ENCODE data around the gene ERI3. TPM values are rescaled to one million over a fixed set of nuclear protein-coding genes. Genes with fewer than 3 reads are reported as not detected.

Gene ERI3
- 10 to 100 TPM; 46.6 to 93.3 (median 53.1) TPM for polyA plus RNA-seq

- H3K27ac Mint-ChIP-seq, result peak within 1 kb of the TSS; percentile 82 to 92 (median 87)
These were observed at the start of gene ERI3 for GRCh38 chr1:44354840-44355581. Gene ERI3, minus strand, starts transcription at chr1:44355257. Its CDS starts 231 bp downstream, at chr1:44355026.

GRCh38 chr1:44401256-44402228, 46.5 kb upstream of the ERI3 start:
- H3K27me3 Mint-ChIP-seq (ENCODE audit: low read depth in 3 of 3), result peaks cover 7 to 25% (median 17%) of the 10 kb centered on the region in 3 donors
- peaks cover 0 to 2% (median 0%) of the 10 kb centered on the region in 6 donors for H3K9me3 Mint-ChIP-seq
- no peak overlapping the region for H3K27ac Mint-ChIP-seq
- no peak overlapping the region for H3K4me3 Mint-ChIP-seq
- no peaks in the 10 kb centered on the region for H3K36me3 Mint-ChIP-seq
- peaks cover 16 to 19% of the 10 kb centered on the region in 2 donors for H3K4me1 Mint-ChIP-seq
- DNase-seq, result no peak

More at GRCh38 chr1:44354840-44355581, at the start of gene ERI3:
- Mint-ChIP-seq H3K4me1 (peaks cover 23 to 46% of the 10 kb centered on the region in 2 donors), H3K9me3 (no peaks in the 10 kb centered on the region), H3K36me3 (no peaks in the 10 kb centered on the region), H3K27me3 (ENCODE audit: low read depth in 3 of 3) (peaks cover 3 to 5% (median 4%) of the 10 kb centered on the region in 3 donors), H3K4me3 (peak within 1 kb of the TSS; percentile 92 to 97 (median 94))
- DNase-seq, result peak; percentile 94 to 95 (median 94)

GRCh38 chr1:44390277-44390676, 35.2 kb upstream of the ERI3 start:
- Mint-ChIP-seq H3K4me1 (no peaks in the 10 kb centered on the region), H3K9me3 (no peaks in the 10 kb centered on the region), H3K36me3 (peaks cover 0 to 3% (median 0%) of the 10 kb centered on the region in 3 donors), H3K27ac (no peak overlapping the region), H3K4me3 (no peak overlapping the region), H3K27me3 (ENCODE audit: low read depth in 3 of 3) (peaks cover 3 to 9% (median 3%) of the 10 kb centered on the region in 3 donors)
- DNase-seq, result no peak

GRCh38 chr1:44389437-44389836, 34.4 kb upstream of the ERI3 start:
- Mint-ChIP-seq H3K4me3 (no peak overlapping the region), H3K36me3 (no peaks in the 10 kb centered on the region), H3K4me1 (no peaks in the 10 kb centered on the region), H3K9me3 (no peaks in the 10 kb centered on the region), H3K27ac (no peak overlapping the region), H3K27me3 (ENCODE audit: low read depth in 3 of 3) (peaks cover 3 to 6% (median 3%) of the 10 kb centered on the region in 3 donors)
- DNase-seq, result no peak

- Mint-ChIP-seq H3K27me3 (ENCODE audit: low read depth in 3 of 3) (peaks cover 3 to 8% (median 3%) of the 10 kb centered on the region in 3 donors), H3K27ac (no peak overlapping the region), H3K4me3 (no peak overlapping the region), H3K4me1 (no peaks in the 10 kb centered on the region), H3K9me3 (no peaks in the 10 kb centered on the region), H3K36me3 (no peaks in the 10 kb centered on the region)
- no peak for DNase-seq
These were observed 33.5 kb upstream of the ERI3 start for GRCh38 chr1:44388551-44388950.

- H3K4me3 Mint-ChIP-seq, result no peak overlapping the region
- no peaks in the 10 kb centered on the region for H3K36me3 Mint-ChIP-seq
- H3K9me3 Mint-ChIP-seq, result no peaks in the 10 kb centered on the region
- peaks cover 0 to 2% (median 0%) of the 10 kb centered on the region in 3 donors for H3K27me3 Mint-ChIP-seq (ENCODE audit: low read depth in 3 of 3)
- H3K4me1 Mint-ChIP-seq, result no peaks in the 10 kb centered on the region
- no peak overlapping the region for H3K27ac Mint-ChIP-seq
- no peak for DNase-seq
These were observed 25.7 kb upstream of the ERI3 start for GRCh38 chr1:44380666-44381177.

- peak; percentile 43 to 50 (median 46) for DNase-seq
- Mint-ChIP-seq H3K9me3 (no peaks in the 10 kb centered on the region), H3K27me3 (ENCODE audit: low read depth in 3 of 3) (peaks cover 0 to 2% (median 0%) of the 10 kb centered on the region in 3 donors), H3K4me3 (no peak overlapping the region), H3K4me1 (no peaks in the 10 kb centered on the region), H3K27ac (no peak overlapping the region), H3K36me3 (no peaks in the 10 kb centered on the region)
These were observed 23.1 kb upstream of the ERI3 start for GRCh38 chr1:44377925-44378784.

GRCh38 chr1:44375547-44375946, 20.5 kb upstream of the ERI3 start:
- Mint-ChIP-seq H3K27me3 (ENCODE audit: low read depth in 3 of 3) (peaks cover 0 to 2% (median 0%) of the 10 kb centered on the region in 3 donors), H3K4me3 (no peak overlapping the region), H3K4me1 (no peaks in the 10 kb centered on the region), H3K27ac (no peak overlapping the region), H3K9me3 (no peaks in the 10 kb centered on the region), H3K36me3 (no peaks in the 10 kb centered on the region)
- no peak for DNase-seq

GRCh38 chr1:44371206-44371605, 16.1 kb upstream of the ERI3 start:
- no peaks in the 10 kb centered on the region for H3K9me3 Mint-ChIP-seq
- no peak for DNase-seq
- H3K27ac Mint-ChIP-seq, result no peak overlapping the region
- H3K27me3 Mint-ChIP-seq (ENCODE audit: low read depth in 3 of 3), result peaks cover 0 to 9% (median 0%) of the 10 kb centered on the region in 3 donors
- H3K36me3 Mint-ChIP-seq, result no peaks in the 10 kb centered on the region
- H3K4me1 Mint-ChIP-seq, result no peaks in the 10 kb centered on the region
- no peak overlapping the region for H3K4me3 Mint-ChIP-seq

GRCh38 chr1:44368471-44369151, 13.6 kb upstream of the ERI3 start:
- Mint-ChIP-seq H3K27me3 (ENCODE audit: low read depth in 3 of 3) (peaks cover 0 to 7% (median 0%) of the 10 kb centered on the region in 3 donors), H3K27ac (no peak overlapping the region), H3K4me1 (no peaks in the 10 kb centered on the region), H3K4me3 (no peak overlapping the region), H3K9me3 (no peaks in the 10 kb centered on the region), H3K36me3 (no peaks in the 10 kb centered on the region)
- no peak for DNase-seq

- Mint-ChIP-seq H3K27ac (no peak overlapping the region), H3K4me1 (no peaks in the 10 kb centered on the region), H3K27me3 (ENCODE audit: low read depth in 3 of 3) (peaks cover 0 to 7% (median 1%) of the 10 kb centered on the region in 3 donors), H3K9me3 (no peaks in the 10 kb centered on the region), H3K4me3 (no peak overlapping the region), H3K36me3 (no peaks in the 10 kb centered on the region)
- no peak for DNase-seq
These were observed 12.9 kb upstream of the ERI3 start for GRCh38 chr1:44367944-44368343.

GRCh38 chr1:44366371-44366975, 11.4 kb upstream of the ERI3 start:
- DNase-seq, result no peak
- no peak overlapping the region for H3K27ac Mint-ChIP-seq
- peaks cover 0 to 7% (median 3%) of the 10 kb centered on the region in 3 donors for H3K27me3 Mint-ChIP-seq (ENCODE audit: low read depth in 3 of 3)
- H3K4me3 Mint-ChIP-seq, result no peak overlapping the region
- no peaks in the 10 kb centered on the region for H3K9me3 Mint-ChIP-seq
- H3K36me3 Mint-ChIP-seq, result no peaks in the 10 kb centered on the region
- no peaks in the 10 kb centered on the region for H3K4me1 Mint-ChIP-seq

All from immature natural killer cell (primary cell).